Activated naive CD4-positive, alpha-beta T cell treated with anti-CD3 and anti-CD28 coated beads, Interleukin-2, amount 10 ng/mL, durations not matched to agents 7 days and 5 days (primary cell): ENCODE data around the gene RNU5D-1.
"Not testable (repeated sequence)": the region's sequence is repeated elsewhere in the genome, so short reads cannot be mapped to it uniquely, and the experiment has no call there.

Experiments used
- CTCF ChIA-PET: fragments of 350-600 bp; sonication (Branson Sonifier 250); formaldehyde crosslinking; loops from one replicate; lab custom pipeline; 2021; ENCODE audit warnings: antibody characterized with exemption; lab: Charles Lee
- DNase-seq: peaks from one replicate; pipeline ENCODE4 v3.0.0-alpha.2; 2020
- H3K27ac Mint-ChIP-seq: one replicate; pipeline ENCODE4 v1.8.0; 2021; ENCODE audit warnings: mild to moderate bottlenecking, moderate library complexity, mixed read lengths
- H3K27me3 Mint-ChIP-seq: one replicate; pipeline ENCODE4 v1.8.0; 2021; ENCODE audit warnings: mild to moderate bottlenecking, mixed read lengths
- H3K36me3 Mint-ChIP-seq: one replicate; pipeline ENCODE4 v1.8.0; 2021; ENCODE audit warnings: mixed read lengths
- H3K4me1 Mint-ChIP-seq: one replicate; pipeline ENCODE4 v1.8.0; 2021; ENCODE audit warnings: mixed read lengths
- H3K4me3 Mint-ChIP-seq: one replicate; pipeline ENCODE4 v1.8.0; 2021; ENCODE audit warnings: mild to moderate bottlenecking, moderate library complexity, mixed read lengths
- H3K9me3 Mint-ChIP-seq: one replicate; pipeline ENCODE4 v1.8.0; 2021; ENCODE audit warnings: mixed read lengths

The RNU5D-1 gene

GRCh38 chr1:44747878-44748277, 16.9 kb upstream of the RNU5D-1 start:
- Mint-ChIP-seq H3K9me3 (no peaks in the 10 kb centered on the region), H3K36me3 (peaks cover 51% of the 10 kb centered on the region), H3K4me1 (peaks cover 37% of the 10 kb centered on the region), H3K27me3 (no peaks in the 10 kb centered on the region), H3K4me3 (no peak overlapping the region), H3K27ac (peak overlapping the region; percentile 24)
- CTCF ChIA-PET: interaction anchor here (1.8 kb wide), 1 partner anchor 18 kb away, joined by 6 read pairs; no protein-coding TSS in a partner anchor
- no peak for DNase-seq

DNA sequence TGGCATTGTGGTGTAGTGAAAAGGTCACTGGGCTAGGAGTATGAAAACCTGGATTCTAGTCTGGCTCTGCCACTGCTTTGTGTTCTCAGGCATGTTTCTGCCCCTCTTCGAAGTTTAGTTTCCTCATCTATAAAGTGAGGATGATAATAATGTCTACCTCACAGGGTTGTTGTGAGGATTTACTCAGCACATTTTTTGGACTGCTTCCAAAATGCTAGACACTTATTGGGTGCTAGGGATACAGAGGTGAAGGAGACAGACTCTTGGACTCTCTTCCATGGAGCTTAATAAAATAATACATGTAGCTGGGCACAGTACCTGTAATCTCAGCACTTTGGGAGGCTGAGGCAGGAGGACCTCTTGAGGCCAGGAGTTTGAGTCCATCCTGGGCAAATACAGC, 12.2 kb upstream of the RNU5D-1 start:
- no peak for DNase-seq
- no peak overlapping the region for H3K27ac Mint-ChIP-seq
- no peaks in the 10 kb centered on the region for H3K9me3 Mint-ChIP-seq
- H3K4me3 Mint-ChIP-seq: no peak overlapping the region
- CTCF ChIA-PET: interaction anchor here (1.2 to 2.2 kb wide), 3 partner anchors 11 to 42 kb away, joined by 3 to 7 read pairs (median 3); no protein-coding TSS in a partner anchor
- peaks cover 46% of the 10 kb centered on the region for H3K36me3 Mint-ChIP-seq
- H3K27me3 Mint-ChIP-seq: no peaks in the 10 kb centered on the region
- H3K4me1 Mint-ChIP-seq: peaks cover 62% of the 10 kb centered on the region

- H3K9me3 Mint-ChIP-seq: no peaks in the 10 kb centered on the region
- H3K27me3 Mint-ChIP-seq: no peaks in the 10 kb centered on the region
- H3K4me1 Mint-ChIP-seq: peaks cover 48% of the 10 kb centered on the region
- peak overlapping the region; percentile 90 for H3K27ac Mint-ChIP-seq
- DNase-seq: no peak
- CTCF ChIA-PET: interaction anchor here (0.6 to 2.4 kb wide), 4 partner anchors 10 to 57 kb away, joined by 3 to 8 read pairs (median 4); no protein-coding TSS in a partner anchor
- peaks cover 26% of the 10 kb centered on the region for H3K36me3 Mint-ChIP-seq
- H3K4me3 Mint-ChIP-seq: peak overlapping the region; percentile 89
Measured at GRCh38 chr1:44740179-44740617, 9.2 kb upstream of the RNU5D-1 start.

GRCh38 chr1:44739307-44740178, 8.6 kb upstream of the RNU5D-1 start, which contains the start of gene KIF2C:
Gene KIF2C (plus strand): TSS chr1:44739837. CDS start chr1:44739933, 96 bp downstream.
- Mint-ChIP-seq H3K4me1 (peaks cover 45% of the 10 kb centered on the region), H3K9me3 (no peaks in the 10 kb centered on the region), H3K27me3 (no peaks in the 10 kb centered on the region), H3K36me3 (peaks cover 24% of the 10 kb centered on the region), H3K4me3 (peak within 1 kb of the TSS; percentile 89), H3K27ac (peak within 1 kb of the TSS; percentile 90)
- DNase-seq: peak; percentile 98
- CTCF ChIA-PET: interaction anchor here (1.0 to 2.4 kb wide), 3 partner anchors 10 to 57 kb away, joined by 3 to 8 read pairs (median 6); no protein-coding TSS in a partner anchor

- Mint-ChIP-seq H3K4me3 (peak overlapping the region; percentile 89), H3K27ac (peak overlapping the region; percentile 90), H3K36me3 (peaks cover 20% of the 10 kb centered on the region), H3K4me1 (peaks cover 40% of the 10 kb centered on the region)
- DNase-seq, H3K9me3 Mint-ChIP-seq, H3K27me3 Mint-ChIP-seq, CTCF ChIA-PET: not testable (repeated sequence)
Measured at GRCh38 chr1:44738953-44739306, 8.0 kb upstream of the RNU5D-1 start.

- peaks cover 8% of the 10 kb centered on the region for H3K36me3 Mint-ChIP-seq
- no peak overlapping the region for H3K27ac Mint-ChIP-seq
- no peak for DNase-seq
- CTCF ChIA-PET: interaction anchor here (0.6 kb wide), 1 partner anchor 567 kb away, joined by 3 read pairs; no protein-coding TSS in a partner anchor
- H3K4me3 Mint-ChIP-seq: no peak overlapping the region
- no peaks in the 10 kb centered on the region for H3K27me3 Mint-ChIP-seq
- H3K9me3 Mint-ChIP-seq: no peaks in the 10 kb centered on the region
- H3K4me1 Mint-ChIP-seq: peaks cover 36% of the 10 kb centered on the region
Measured at GRCh38 chr1:44735992-44736391, 5.0 kb upstream of the RNU5D-1 start.

- H3K4me1 Mint-ChIP-seq: peaks cover 37% of the 10 kb centered on the region
- no peak for DNase-seq
- no peaks in the 10 kb centered on the region for H3K36me3 Mint-ChIP-seq
- H3K27ac Mint-ChIP-seq: no peak overlapping the region
- H3K4me3 Mint-ChIP-seq: no peak overlapping the region
- H3K27me3 Mint-ChIP-seq: no peaks in the 10 kb centered on the region
- no peaks in the 10 kb centered on the region for H3K9me3 Mint-ChIP-seq
- CTCF ChIA-PET: interaction anchor here (1.2 kb wide), 1 partner anchor 12 kb away, joined by 5 read pairs; no protein-coding TSS in a partner anchor
Measured at GRCh38 chr1:44733784-44734183, 2.8 kb upstream of the RNU5D-1 start.

DNA sequence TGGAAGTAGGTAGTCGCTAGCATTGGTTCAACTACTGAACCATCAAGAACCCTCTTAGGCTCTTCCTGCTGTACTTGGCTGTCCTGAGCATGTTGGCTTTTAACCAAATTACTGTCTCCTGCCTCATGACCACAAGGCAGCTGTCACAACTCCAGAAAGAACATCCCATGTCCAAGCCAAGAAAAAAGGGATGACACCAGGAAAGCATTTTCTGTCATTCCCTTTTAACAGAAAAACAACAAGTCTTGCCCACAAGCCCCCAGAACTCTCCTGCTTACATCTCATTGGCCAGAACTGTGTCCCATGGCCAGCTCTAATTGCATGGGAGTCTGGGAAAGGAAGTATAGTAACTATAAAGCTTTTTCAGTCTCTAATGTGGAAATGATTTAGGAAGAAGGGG, 2.4 kb upstream of the RNU5D-1 start:
- CTCF ChIA-PET: interaction anchor here (1.2 to 3.7 kb wide), 2 partner anchors 12 to 52 kb away, joined by 5 to 13 read pairs; no protein-coding TSS in a partner anchor
- Mint-ChIP-seq H3K36me3 (no peaks in the 10 kb centered on the region), H3K27me3 (no peaks in the 10 kb centered on the region), H3K4me3 (no peak overlapping the region), H3K27ac (no peak overlapping the region), H3K9me3 (no peaks in the 10 kb centered on the region), H3K4me1 (peaks cover 36% of the 10 kb centered on the region)
- DNase-seq: no peak

GRCh38 chr1:44724955-44725698, 5.8 kb downstream of the RNU5D-1 start:
- H3K27me3 Mint-ChIP-seq: peaks cover 4% of the 10 kb centered on the region
- no peak for DNase-seq
- peak overlapping the region; percentile 88 for H3K27ac Mint-ChIP-seq
- peaks cover 14% of the 10 kb centered on the region for H3K36me3 Mint-ChIP-seq
- H3K4me3 Mint-ChIP-seq: peak overlapping the region; percentile 77
- peaks cover 70% of the 10 kb centered on the region for H3K4me1 Mint-ChIP-seq
- CTCF ChIA-PET: interaction anchor here (0.8 to 1.1 kb wide), 3 partner anchors 10 to 50 kb away, joined by 3 to 4 read pairs (median 3); no protein-coding TSS in a partner anchor
- no peaks in the 10 kb centered on the region for H3K9me3 Mint-ChIP-seq

DNA sequence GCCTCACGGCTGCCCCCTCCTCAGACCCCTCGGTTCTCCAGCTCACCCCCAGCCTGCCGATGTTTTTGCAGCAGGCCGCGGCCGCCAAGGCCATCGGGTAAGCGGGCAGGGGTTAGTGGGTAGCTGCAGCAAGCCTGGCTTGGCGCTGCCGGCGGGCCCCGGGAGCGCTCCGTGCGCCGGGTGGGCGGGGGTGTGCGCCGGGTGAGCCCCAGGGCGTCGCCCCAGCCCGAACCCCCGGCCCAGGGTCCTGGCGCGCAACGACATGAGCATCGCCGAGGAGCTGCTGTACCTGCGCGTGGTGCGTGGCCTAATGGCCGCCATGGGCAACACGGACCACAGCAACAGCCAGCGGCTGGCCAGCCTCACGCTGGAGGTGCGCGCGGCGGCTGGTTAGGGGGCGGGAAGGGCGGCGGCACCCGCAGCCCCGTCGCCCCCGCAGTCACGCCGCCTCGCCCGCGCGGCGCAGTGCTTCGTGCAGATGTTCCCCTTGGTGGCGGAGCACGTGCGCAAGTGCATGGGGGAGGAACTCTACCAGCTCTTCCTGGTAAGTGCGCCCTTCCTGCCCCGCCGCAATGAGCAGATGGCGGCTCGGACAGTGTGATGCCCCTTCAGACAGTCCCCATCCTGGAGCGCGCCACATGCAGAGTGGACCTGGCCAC, 6.5 kb downstream of the RNU5D-1 start:
- Mint-ChIP-seq H3K9me3 (no peaks in the 10 kb centered on the region), H3K27ac (peak overlapping the region; percentile 88), H3K27me3 (peaks cover 4% of the 10 kb centered on the region), H3K4me1 (peaks cover 74% of the 10 kb centered on the region), H3K4me3 (peak overlapping the region; percentile 77), H3K36me3 (peaks cover 14% of the 10 kb centered on the region)
- CTCF ChIA-PET: interaction anchor here (0.8 to 1.1 kb wide), 3 partner anchors 10 to 50 kb away, joined by 3 to 4 read pairs (median 3); no protein-coding TSS in a partner anchor
- no peak for DNase-seq

DNA sequence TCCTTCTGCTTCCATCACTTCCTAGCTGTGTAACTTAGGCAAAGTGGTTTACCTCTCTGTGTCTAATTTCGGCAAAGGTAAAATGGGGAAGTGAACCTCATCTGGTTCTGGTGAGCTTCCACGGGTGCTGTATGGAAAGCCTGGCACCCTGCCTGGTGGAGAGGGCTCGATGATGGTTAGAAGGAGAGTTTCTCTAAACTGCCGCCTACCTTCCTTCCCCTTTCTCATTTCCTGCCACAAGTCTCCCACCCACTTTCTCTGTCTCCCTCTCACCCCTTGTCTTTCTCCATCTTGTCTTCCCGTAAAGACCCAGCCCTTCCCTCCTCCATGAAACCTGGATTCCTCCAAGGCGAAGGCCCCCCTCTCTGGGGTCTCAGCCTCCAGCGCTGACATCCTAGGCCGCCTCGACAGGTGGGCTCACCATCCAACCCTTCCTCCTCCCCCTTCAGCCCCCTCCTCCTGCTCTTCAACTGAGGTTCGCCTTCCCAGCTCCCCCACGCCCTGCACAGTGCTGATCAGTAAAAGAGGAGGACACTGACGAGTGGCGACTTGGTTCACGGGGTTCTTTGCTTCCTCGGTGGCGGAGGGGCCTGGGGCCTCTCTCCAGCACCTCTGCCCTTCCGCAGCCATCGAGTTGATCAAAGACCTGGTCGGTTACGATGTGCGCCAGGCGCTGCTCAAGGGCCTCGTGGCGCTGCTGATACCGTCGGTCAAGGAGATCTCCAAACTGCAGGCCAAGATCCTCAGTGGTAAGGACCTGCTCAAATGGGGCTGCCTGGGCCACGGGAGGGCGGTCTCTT, 7.3 kb downstream of the RNU5D-1 start:
- Mint-ChIP-seq H3K36me3 (peaks cover 14% of the 10 kb centered on the region), H3K4me3 (peak overlapping the region; percentile 68), H3K27me3 (peaks cover 9% of the 10 kb centered on the region), H3K4me1 (peaks cover 76% of the 10 kb centered on the region), H3K9me3 (no peaks in the 10 kb centered on the region), H3K27ac (peak overlapping the region; percentile 92)
- peak; percentile 47 for DNase-seq
- CTCF ChIA-PET: interaction anchor here (0.9 kb wide), 1 partner anchor 9 kb away, joined by 4 read pairs; no protein-coding TSS in a partner anchor

DNA sequence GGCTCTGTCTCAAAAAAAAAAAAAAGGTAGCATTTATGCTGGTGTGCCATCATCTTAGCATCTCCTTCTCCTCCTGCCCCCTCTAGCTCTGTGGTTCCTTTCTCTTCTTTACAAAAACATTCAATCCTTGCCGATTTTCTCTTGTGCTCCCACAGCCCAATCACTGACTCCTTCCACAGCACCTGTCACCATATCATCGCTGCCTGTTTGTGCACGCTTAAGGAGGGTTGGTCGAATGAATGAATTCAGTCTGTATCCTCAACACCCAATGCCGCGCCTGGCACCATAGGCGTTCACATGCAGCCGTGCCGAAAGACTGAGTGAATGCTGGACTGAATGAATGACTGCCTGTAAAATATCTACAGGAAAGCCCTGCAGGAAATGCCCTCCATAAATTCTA, 7.9 kb downstream of the RNU5D-1 start:
- DNase-seq: peak; percentile 48
- Mint-ChIP-seq H3K9me3 (no peaks in the 10 kb centered on the region), H3K4me1 (peaks cover 76% of the 10 kb centered on the region), H3K27ac (peak overlapping the region; percentile 92), H3K27me3 (peaks cover 9% of the 10 kb centered on the region), H3K4me3 (peak overlapping the region; percentile 68), H3K36me3 (peaks cover 14% of the 10 kb centered on the region)
- CTCF ChIA-PET: interaction anchor here (0.9 kb wide), 1 partner anchor 9 kb away, joined by 4 read pairs; no protein-coding TSS in a partner anchor
